Glutamatergic neuron (in vitro differentiated cells): ENCODE data around the gene ZNF124. TPM values are rescaled to one million over a fixed set of nuclear protein-coding genes. Genes with fewer than 3 reads are reported as not detected.

ENCODE experiments used
- microRNA-seq: library from miRNA; unstranded; fragments of <30 nt; microRNA quantifications from one replicate; pipeline ENCODE4, GENCODE V29; 2020; ENCODE audit not compliant: unreplicated experiment
- total RNA-seq: library from RNA; stranded (reverse); fragmentation: NEBNext Ultra II Directional; extraction: Animal tissue kit (Norgen Biotek cat#: 25700); gene quantifications from one replicate; pipeline ENCODE4 v1.2.1, GENCODE V29; 2021; ENCODE audit not compliant: unreplicated experiment

Gene ZNF124
- total RNA-seq, 1 donor from 2014 or later, result 137 TPM

Small RNA genes lying within 50 kb of the gene (microRNA-seq; reads per million reads assigned to microRNA genes)
- not detected for gene MIR3916

Other genes starting within 250 kb of the ZNF124 start
- gene AHCTF1, start 240.1 kb downstream of the ZNF124 start, total RNA-seq, result 25.2 TPM
- 7.9 TPM for gene ZNF695, start 164.0 kb downstream of the ZNF124 start, total RNA-seq
- 10.7 TPM for gene ZNF670, start 93.2 kb downstream of the ZNF124 start, total RNA-seq
- gene ZNF669, start 67.7 kb downstream of the ZNF124 start, total RNA-seq, result 28.5 TPM
- gene VN1R5, start 84.1 kb upstream of the ZNF124 start, total RNA-seq, result not detected
- gene ZNF496, start 159.8 kb upstream of the ZNF124 start, total RNA-seq, result 60.5 TPM
- gene NLRP3, start 244.2 kb upstream of the ZNF124 start, total RNA-seq, result not detected